Measurements from ENCODE around the gene PARD3. TPM values are rescaled to one million over a fixed set of nuclear protein-coding genes. Genes with fewer than 3 reads are reported as not detected.

The PARD3 gene
- total RNA-seq, 1 experiment from 2014 or later: 51.8 TPM

DNA sequence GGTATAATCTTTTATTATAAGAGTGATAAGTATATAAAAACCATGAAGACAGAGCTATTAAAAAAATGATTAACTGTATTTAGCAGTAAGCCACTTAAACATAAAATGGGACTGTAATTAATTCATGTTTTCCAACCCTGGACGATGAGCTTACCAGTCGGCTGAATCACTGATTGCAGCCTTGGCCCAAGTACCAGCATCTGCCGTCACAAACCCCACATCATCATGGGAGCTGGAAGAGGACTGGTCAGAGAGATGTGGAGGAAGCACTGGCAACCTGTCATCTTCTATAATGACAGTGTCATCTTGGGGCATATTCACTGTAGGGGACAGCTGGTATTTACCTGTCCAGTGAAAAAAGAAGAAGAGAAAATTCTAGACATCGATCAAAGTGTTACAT is 473.6 kb downstream of the PARD3 start (continued):
- TF ChIP-seq ESRRA (CRISPR knock-in tag; IDR thresholded peaks at IDR 0.05; ENCODE audit: borderline replicate concordance) (no peak), HMGA2 (CRISPR knock-in tag; IDR thresholded peaks at IDR 0.05) (no peak), RORB (CRISPR knock-in tag; IDR thresholded peaks at IDR 0.05) (no peak), MYBL2 (CRISPR knock-in tag; IDR thresholded peaks at IDR 0.05) (no peak), IRF2 (CRISPR knock-in tag; IDR thresholded peaks at IDR 0.05; ENCODE audit: borderline replicate concordance, low read depth) (no peak)
- TF ChIP-seq, protein P1, sequence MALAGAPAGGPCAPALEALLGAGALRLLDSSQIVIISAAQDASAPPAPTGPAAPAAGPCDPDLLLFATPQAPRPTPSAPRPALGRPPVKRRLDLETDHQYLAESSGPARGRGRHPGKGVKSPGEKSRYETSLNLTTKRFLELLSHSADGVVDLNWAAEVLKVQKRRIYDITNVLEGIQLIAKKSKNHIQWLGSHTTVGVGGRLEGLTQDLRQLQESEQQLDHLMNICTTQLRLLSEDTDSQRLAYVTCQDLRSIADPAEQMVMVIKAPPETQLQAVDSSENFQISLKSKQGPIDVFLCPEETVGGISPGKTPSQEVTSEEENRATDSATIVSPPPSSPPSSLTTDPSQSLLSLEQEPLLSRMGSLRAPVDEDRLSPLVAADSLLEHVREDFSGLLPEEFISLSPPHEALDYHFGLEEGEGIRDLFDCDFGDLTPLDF (CRISPR knock-in tag; IDR thresholded peaks at IDR 0.05): no peak

DNA sequence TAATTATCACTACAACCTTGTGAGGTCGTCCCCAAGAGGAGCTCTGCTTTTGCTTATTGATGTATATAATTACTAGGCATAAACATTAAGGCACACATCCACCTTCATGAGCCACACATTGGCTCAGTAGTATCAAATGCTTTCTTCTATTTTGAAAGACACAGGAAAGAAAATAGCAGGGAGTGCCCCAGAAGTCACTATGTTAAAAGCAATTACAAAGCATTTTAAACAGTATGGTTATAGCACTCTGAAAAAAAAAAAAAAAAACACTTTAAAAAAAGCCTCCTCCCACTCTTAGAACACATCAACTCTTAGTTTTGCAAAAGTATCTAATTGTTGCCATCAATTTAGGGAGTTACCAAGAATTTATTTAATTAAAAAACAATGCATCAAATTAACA is 474.2 kb downstream of the PARD3 start:
- H3K4me3 Mint-ChIP-seq: no peak overlapping the region
- ATAC-seq (no peak), DNase-seq (ENCODE audit: low spot score) (no peak)
- no peak overlapping the region for H3K27ac Mint-ChIP-seq
- POLR2A ChIA-PET: no interaction called here
- TF ChIP-seq, protein P2, sequence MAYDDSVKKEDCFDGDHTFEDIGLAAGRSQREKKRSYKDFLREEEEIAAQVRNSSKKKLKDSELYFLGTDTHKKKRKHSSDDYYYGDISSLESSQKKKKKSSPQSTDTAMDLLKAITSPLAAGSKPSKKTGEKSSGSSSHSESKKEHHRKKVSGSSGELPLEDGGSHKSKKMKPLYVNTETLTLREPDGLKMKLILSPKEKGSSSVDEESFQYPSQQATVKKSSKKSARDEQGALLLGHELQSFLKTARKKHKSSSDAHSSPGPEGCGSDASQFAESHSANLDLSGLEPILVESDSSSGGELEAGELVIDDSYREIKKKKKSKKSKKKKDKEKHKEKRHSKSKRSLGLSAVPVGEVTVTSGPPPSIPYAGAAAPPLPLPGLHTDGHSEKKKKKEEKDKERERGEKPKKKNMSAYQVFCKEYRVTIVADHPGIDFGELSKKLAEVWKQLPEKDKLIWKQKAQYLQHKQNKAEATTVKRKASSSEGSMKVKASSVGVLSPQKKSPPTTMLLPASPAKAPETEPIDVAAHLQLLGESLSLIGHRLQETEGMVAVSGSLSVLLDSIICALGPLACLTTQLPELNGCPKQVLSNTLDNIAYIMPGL (CRISPR knock-in tag; IDR thresholded peaks at IDR 0.05): no peak
- TF ChIP-seq ATF2 (CRISPR knock-in tag; IDR thresholded peaks at IDR 0.05; ENCODE audit: borderline replicate concordance, low read depth) (no peak), ZNF263 (CRISPR knock-in tag; IDR thresholded peaks at IDR 0.05; ENCODE audit: low read depth) (no peak)
- TF ChIP-seq, protein P3, sequence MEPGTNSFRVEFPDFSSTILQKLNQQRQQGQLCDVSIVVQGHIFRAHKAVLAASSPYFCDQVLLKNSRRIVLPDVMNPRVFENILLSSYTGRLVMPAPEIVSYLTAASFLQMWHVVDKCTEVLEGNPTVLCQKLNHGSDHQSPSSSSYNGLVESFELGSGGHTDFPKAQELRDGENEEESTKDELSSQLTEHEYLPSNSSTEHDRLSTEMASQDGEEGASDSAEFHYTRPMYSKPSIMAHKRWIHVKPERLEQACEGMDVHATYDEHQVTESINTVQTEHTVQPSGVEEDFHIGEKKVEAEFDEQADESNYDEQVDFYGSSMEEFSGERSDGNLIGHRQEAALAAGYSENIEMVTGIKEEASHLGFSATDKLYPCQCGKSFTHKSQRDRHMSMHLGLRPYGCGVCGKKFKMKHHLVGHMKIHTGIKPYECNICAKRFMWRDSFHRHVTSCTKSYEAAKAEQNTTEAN (CRISPR knock-in tag; IDR thresholded peaks at IDR 0.05): no peak
- TF ChIP-seq, protein P4, sequence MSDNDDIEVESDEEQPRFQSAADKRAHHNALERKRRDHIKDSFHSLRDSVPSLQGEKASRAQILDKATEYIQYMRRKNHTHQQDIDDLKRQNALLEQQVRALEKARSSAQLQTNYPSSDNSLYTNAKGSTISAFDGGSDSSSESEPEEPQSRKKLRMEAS (CRISPR knock-in tag; IDR thresholded peaks at IDR 0.05): no peak
- CTCF ChIA-PET: interaction anchor here (0.6 kb wide), 1 partner anchor 765 kb away, joined by 3 read pairs; no protein-coding TSS in a partner anchor
- H3K27me3 Mint-ChIP-seq (ENCODE audit: low read depth): no peaks in the 10 kb centered on the region
- no peaks in the 10 kb centered on the region for H3K9me3 Mint-ChIP-seq
- no peaks in the 10 kb centered on the region for H3K36me3 Mint-ChIP-seq
- peaks cover 14% of the 10 kb centered on the region for H3K4me1 Mint-ChIP-seq

DNA sequence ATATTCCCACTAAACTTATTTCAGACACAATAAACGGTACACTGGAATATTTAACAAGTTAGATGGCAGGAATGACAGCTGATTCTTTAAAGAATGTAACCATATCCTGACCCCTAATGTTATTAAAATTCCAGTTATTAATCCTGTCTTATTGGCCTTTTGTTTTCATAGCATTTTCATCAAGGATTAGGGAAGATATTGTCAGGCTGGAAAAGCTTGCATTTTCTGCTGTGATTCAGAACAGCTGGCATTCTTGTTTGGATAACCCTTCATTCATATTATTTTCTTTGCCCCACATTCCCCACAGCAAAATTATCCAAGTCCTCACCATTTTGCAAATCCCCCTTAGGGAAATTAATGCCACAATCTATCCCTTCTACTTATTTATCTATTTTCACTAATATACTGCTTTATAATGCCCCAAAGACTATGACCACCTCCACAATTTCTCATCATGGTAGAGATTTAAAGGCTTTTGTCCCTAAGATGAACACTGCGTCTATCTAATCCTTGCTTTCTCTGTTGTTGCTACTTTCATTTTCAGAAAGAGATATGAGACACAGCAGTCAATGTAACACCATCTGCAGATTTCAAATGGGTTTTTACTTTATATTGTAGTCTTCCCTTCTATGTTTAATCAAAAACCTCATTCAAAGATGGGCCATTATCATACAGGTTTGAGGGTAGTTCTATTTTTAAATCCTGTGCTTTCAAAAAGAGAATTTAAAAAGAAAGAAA is 475.1 kb downstream of the PARD3 start:
- ChIA-PET CTCF (no interaction called here), POLR2A (no interaction called here)
- Mint-ChIP-seq H3K4me3 (no peak overlapping the region), H3K27me3 (ENCODE audit: low read depth) (no peaks in the 10 kb centered on the region), H3K27ac (no peak overlapping the region), H3K9me3 (no peaks in the 10 kb centered on the region), H3K36me3 (no peaks in the 10 kb centered on the region), H3K4me1 (peaks cover 5% of the 10 kb centered on the region)
- DNase-seq (ENCODE audit: low spot score) (no peak), ATAC-seq (no peak)
- TF ChIP-seq GRHL2 (CRISPR knock-in tag; IDR thresholded peaks at IDR 0.05; ENCODE audit: insufficient replicate concordance, severe bottlenecking) (no peak), CREM (CRISPR knock-in tag; IDR thresholded peaks at IDR 0.05) (no peak), ZNF425 (CRISPR knock-in tag; conservative IDR thresholded peaks at IDR 0.05) (no peak), NFYB (CRISPR knock-in tag; conservative IDR thresholded peaks at IDR 0.05; ENCODE audit: low read depth) (no peak), ERG (CRISPR knock-in tag; IDR thresholded peaks at IDR 0.05) (no peak), SP1 (CRISPR knock-in tag; conservative IDR thresholded peaks at IDR 0.05) (no peak), SOX15 (CRISPR knock-in tag; IDR thresholded peaks at IDR 0.05) (no peak)
- TF ChIP-seq, protein P5, sequence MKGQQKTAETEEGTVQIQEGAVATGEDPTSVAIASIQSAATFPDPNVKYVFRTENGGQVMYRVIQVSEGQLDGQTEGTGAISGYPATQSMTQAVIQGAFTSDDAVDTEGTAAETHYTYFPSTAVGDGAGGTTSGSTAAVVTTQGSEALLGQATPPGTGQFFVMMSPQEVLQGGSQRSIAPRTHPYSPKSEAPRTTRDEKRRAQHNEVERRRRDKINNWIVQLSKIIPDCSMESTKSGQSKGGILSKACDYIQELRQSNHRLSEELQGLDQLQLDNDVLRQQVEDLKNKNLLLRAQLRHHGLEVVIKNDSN (CRISPR knock-in tag; IDR thresholded peaks at IDR 0.05): no peak
- TF ChIP-seq, protein P6, sequence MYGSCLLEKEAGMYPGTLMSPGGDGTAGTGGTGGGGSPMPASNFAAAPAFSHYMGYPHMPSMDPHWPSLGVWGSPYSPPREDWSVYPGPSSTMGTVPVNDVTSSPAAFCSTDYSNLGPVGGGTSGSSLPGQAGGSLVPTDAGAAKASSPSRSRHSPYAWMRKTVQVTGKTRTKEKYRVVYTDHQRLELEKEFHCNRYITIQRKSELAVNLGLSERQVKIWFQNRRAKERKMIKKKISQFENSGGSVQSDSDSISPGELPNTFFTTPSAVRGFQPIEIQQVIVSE (CRISPR knock-in tag; IDR thresholded peaks at IDR 0.05; ENCODE audit: borderline replicate concordance): no peak
